ENCODE results near the gene CXCL16.
A peak's percentile ranks its signal among the peaks of the same experiment; 100 is the strongest.

The CXCL16 gene, protein sequence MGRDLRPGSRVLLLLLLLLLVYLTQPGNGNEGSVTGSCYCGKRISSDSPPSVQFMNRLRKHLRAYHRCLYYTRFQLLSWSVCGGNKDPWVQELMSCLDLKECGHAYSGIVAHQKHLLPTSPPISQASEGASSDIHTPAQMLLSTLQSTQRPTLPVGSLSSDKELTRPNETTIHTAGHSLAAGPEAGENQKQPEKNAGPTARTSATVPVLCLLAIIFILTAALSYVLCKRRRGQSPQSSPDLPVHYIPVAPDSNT

GRCh38 chr17:4739122-4740024 lies at the start of gene CXCL16, which contains the start of gene ZMYND15:
Gene CXCL16 (minus strand): TSS chr17:4739928. CDS start chr17:4739339, 589 bp downstream.
Gene ZMYND15 (plus strand): TSS chr17:4739833. CDS start chr17:4740549, 716 bp downstream.
- DNase-seq, result no peak

DNA sequence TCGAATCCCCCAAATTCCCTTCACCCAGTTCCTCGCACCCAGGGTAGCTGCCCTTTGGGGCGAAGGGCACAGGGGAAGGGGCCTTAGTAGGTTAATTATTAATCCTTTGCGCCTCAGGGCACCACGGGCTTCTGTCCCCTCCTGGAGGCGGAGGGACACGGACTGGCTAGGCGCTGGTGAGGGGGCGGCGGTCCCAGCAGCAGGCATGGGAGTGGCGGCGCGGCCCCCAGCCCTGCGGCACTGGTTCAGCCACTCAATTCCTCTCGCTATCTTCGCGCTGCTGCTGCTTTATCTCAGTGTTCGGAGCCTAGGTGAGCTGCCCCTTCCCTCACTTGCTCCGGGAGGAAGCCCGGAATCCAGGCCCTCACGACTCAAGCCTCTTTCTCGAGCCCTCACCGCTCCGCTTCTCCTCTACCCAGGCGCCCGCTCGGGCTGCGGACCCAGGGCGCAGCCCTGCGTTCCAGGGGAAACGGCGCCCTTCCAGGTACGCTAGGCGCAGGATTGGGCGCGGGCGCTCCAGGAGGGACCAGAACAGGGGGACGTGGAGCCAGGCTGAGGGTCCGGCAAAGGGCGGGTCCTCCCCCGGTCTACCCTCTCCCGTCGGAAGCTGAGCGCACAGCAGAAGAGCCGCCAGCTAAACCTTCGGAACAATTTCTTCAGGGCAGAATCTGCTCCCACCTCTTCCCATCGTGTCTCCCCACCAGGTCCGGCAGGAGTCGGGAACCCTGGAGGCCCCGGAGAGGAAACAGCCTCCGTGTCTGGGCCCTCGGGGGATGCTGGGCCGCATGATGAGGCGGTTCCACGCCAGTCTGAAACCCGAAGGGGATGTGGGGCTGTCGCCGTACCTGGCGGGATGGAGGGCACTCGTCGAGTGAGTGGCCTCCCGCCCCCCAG lies 49.3 kb upstream of the CXCL16 start, which contains the start of gene GLTPD2:
TSS of gene GLTPD2 (plus strand) at position 158 of the 894 bp plus-strand sequence. CDS start at position 206, 48 bp downstream.
- DNase-seq, result no peak

- no peak for DNase-seq
These were observed 48.6 kb upstream of the CXCL16 start for GRCh38 chr17:4788159-4788806.

DNA sequence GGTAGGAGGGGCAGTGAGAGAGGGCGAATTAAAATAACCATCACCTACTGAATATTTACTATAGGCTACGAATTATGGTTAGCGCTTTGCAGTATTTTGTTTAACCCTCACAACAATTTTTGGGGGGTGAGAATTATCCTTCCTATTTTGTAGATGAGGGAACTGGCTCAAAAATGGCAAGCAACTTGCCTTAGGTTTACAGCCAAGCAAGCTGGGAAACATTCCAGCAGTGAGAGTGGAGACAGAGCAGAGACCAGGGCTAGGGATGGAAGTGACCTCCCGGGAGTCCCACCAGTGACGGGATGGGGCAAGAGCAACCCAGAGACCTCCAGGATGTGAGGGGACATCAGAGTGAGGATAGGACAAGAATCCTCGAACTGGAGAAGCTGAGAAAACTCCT lies 46.8 kb upstream of the CXCL16 start:
- DNase-seq, result no peak

DNA sequence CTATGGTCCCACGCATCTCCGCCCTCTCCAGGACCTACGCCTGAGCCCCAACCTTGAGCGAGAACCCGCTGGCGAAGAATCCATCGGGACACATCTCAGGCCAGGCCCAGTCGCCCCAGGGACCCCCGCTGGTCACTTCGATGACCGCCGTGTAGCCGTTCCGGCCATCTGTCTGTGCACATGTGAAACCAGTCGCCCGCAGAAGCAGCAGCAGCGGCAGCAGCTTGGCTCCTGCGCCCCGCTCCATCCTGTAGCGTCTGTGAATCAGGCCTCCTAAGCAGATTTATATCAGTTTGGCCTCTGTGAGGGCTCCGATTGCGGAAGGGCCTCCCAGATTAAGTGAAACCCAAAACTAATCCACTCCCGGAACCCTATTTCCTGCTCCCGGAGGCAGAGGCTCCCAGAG lies 46.4 kb upstream of the CXCL16 start, which contains the start of gene VMO1:
TSS of gene VMO1 (minus strand) at position 259 of the 406 bp plus-strand sequence. CDS start at position 247, 12 bp downstream.
- no peak for DNase-seq

GRCh38 chr17:4785311-4786105 lies 45.8 kb upstream of the CXCL16 start:
- DNase-seq, result no peak

DNA sequence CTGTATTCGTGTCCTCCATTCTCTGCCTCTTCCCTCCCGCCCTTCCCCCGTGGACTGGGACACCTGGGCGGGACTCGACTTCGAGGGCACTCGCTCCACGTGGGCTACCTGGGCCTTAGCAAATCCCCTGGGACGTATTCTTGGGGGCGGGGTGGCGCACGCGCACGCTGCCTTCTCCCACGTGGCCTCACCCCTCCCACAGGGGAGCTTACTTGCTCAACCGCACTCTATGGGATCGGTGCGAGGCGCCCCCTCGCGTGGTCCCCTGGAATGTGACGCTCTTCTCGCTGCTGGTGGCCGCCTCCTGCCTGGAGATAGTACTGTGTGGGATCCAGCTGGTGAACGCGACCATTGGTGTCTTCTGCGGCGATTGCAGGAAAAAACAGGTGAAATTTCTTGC lies 42.9 kb upstream of the CXCL16 start:
- DNase-seq, result no peak

GRCh38 chr17:4780325-4780955 lies 40.7 kb upstream of the CXCL16 start:
- no peak for DNase-seq

DNA sequence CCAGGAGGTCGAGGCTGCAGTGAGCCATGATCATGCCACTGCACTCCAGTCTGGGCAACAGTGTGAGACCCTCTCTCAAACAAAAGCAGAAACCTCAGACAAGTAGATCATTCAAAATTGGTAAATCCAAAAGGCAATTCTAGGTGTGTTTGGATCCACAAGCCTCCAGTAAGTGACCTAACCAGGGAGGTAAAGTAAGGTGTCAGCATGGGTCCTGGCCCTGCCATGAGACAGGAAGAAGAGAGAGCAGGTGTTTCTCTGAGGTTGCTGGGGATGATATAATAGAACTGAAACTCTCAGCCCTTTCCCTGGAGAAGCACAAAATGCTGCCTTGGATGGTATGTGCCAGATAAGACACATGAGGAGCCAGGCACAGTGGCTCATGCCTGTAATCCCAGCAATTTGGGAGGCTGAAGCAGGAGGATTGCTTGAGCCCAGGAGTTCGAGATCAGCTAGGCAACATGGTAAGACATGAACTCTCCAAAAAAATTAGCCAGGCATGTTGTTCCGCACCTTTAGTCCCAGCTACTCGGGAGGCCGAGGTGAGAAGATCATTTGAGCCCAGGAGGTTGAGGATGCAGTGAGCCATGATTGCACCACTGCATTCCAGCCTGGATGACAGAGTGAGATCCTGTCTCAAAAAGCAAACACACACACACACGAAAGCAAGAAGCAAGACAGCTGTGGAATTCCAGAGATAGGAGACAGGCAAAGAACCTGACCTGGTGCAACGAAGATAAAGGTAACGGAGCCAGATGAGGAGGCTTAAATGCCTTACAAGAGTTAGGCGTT lies 38.4 kb upstream of the CXCL16 start:
- DNase-seq, result no peak

GRCh38 chr17:4772235-4772613 lies 32.5 kb upstream of the CXCL16 start:
- peak; percentile 57 for DNase-seq

- peak; percentile 57 for DNase-seq
These were observed 31.9 kb upstream of the CXCL16 start, which contains the start of gene TM4SF5 for GRCh38 chr17:4771519-4772234. Gene TM4SF5 (plus strand): TSS chr17:4771886. CDS start chr17:4771923, 37 bp downstream.

- no peak for DNase-seq
These were observed 29.9 kb upstream of the CXCL16 start for GRCh38 chr17:4769628-4770027.

GRCh38 chr17:4768298-4768697 lies 28.6 kb upstream of the CXCL16 start:
- DNase-seq, result no peak

DNA sequence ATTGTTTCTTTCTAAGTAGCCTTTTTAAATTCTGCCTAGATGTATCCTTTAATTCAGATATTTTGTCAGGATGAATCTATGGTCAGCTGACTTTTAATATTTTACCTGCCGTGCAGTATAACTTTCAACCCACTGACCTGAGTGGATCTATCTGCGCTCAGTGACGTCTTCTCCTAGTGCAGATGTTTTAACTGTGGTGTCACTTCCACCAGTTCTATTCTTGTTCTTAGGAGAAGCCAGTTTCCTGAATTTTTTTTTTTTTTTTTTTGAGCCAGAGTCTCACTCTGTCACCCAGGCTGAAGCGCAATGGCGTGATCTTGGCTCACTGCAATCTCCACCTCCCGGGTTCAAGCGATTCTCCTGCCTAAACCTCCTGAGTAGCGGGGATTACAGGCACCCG lies 27.0 kb upstream of the CXCL16 start:
- DNase-seq, result no peak

- DNase-seq, result no peak
These were observed 26.5 kb upstream of the CXCL16 start for GRCh38 chr17:4766201-4766600.

DNA sequence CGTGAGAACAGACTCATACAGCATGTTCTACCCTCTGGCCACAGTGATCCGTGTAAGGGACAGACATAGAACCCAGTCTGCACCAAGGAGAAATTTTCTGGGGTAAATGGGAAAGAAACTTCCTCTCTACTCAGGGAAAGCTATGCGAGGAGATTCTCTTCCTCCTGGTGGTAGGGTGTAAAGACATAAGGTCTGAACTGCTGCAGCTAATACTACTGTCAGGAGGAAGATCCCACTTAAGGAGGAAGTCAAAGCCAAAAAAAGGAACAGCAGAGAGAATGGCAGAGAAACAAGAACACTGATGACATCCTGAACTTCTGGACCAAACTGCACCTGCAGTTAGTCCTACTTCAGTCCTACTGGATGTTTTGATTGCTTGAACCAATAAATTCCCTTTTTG lies 24.9 kb upstream of the CXCL16 start:
- DNase-seq, result no peak

- DNase-seq, result no peak
These were observed 20.1 kb upstream of the CXCL16 start for GRCh38 chr17:4759776-4760236.

GRCh38 chr17:4753392-4753791 lies 13.7 kb upstream of the CXCL16 start:
- DNase-seq, result no peak

DNA sequence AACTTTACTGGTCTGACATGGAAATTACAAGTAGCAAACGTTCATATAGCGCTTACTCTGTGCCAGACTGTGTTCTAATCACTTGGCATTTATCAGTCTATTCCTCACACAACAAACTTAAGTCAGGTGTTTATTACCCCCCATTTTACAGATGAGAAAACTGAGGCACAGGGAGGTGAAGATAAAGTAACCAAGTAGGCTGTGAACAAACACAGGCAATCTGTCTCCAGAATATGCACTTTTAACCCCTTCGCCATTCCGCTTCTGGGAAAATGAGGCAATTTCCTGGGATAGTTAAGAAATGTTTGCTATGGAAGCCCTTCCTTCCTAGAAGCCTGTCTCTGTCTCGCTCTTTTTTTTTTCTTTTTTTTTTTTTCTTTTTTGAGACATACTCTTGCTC lies 12.2 kb upstream of the CXCL16 start:
- no peak for DNase-seq

Data from NCI-H1694 (cell line).